ENCODE data around the gene AGO4.
"Not testable (repeated sequence)": the region's sequence is repeated elsewhere in the genome, so short reads cannot be mapped to it uniquely, and the experiment has no call there.

Gene AGO4

GRCh38 chr1:35863881-35864625 is 56.2 kb downstream of the AGO4 start:
- DNase-seq (ENCODE audit: low spot score): no peak

- DNase-seq (ENCODE audit: low spot score): no peak
Observed at GRCh38 chr1:35864813-35865212, 57.0 kb downstream of the AGO4 start.

GRCh38 chr1:35866991-35867390 is 59.2 kb downstream of the AGO4 start:
- no peak for DNase-seq (ENCODE audit: low spot score)

- not testable (repeated sequence) for DNase-seq (ENCODE audit: low spot score)
Observed at GRCh38 chr1:35869245-35869950, 61.6 kb downstream of the AGO4 start.

GRCh38 chr1:35870651-35871309 is 63.0 kb downstream of the AGO4 start:
- DNase-seq (ENCODE audit: low spot score): no peak

GRCh38 chr1:35873243-35873750 is 65.5 kb downstream of the AGO4 start:
- DNase-seq (ENCODE audit: low spot score): no peak

- DNase-seq (ENCODE audit: low spot score): not testable (repeated sequence)
Observed at GRCh38 chr1:35874115-35874514, 66.3 kb downstream of the AGO4 start.

- no peak for DNase-seq (ENCODE audit: low spot score)
Observed at GRCh38 chr1:35876988-35877387, 69.2 kb downstream of the AGO4 start.

GRCh38 chr1:35881850-35882273 is 74.0 kb downstream of the AGO4 start:
- DNase-seq (ENCODE audit: low spot score): no peak

- no peak for DNase-seq (ENCODE audit: low spot score)
Observed at GRCh38 chr1:35882586-35882944, 74.7 kb downstream of the AGO4 start.

- peak; percentile 97 for DNase-seq (ENCODE audit: low spot score)
Observed at GRCh38 chr1:35882945-35883634, 75.3 kb downstream of the AGO4 start, which contains the start of gene AGO1. Gene AGO1, plus strand, starts transcription at chr1:35883209. Its CDS starts 213 bp downstream, at chr1:35883422.

- peak; percentile 20 for DNase-seq (ENCODE audit: low spot score)
Observed at GRCh38 chr1:35883635-35884101, 75.9 kb downstream of the AGO4 start.

GRCh38 chr1:35884934-35885333 is 77.1 kb downstream of the AGO4 start:
- no peak for DNase-seq (ENCODE audit: low spot score)

- DNase-seq (ENCODE audit: low spot score): no peak
Observed at GRCh38 chr1:35885961-35886558, 78.2 kb downstream of the AGO4 start.

- no peak for DNase-seq (ENCODE audit: low spot score)
Observed at GRCh38 chr1:35886577-35887431, 79.0 kb downstream of the AGO4 start.

GRCh38 chr1:35887508-35887907 is 79.7 kb downstream of the AGO4 start:
- DNase-seq (ENCODE audit: low spot score): no peak

- no peak for DNase-seq (ENCODE audit: low spot score)
Observed at GRCh38 chr1:35888255-35888654, 80.4 kb downstream of the AGO4 start.

- DNase-seq (ENCODE audit: low spot score): not testable (repeated sequence)
Observed at GRCh38 chr1:35888981-35889380, 81.2 kb downstream of the AGO4 start.

- no peak for DNase-seq (ENCODE audit: low spot score)
Observed at GRCh38 chr1:35893051-35893879, 85.4 kb downstream of the AGO4 start.

GRCh38 chr1:35894183-35894582 is 86.4 kb downstream of the AGO4 start:
- DNase-seq (ENCODE audit: low spot score): peak; percentile 7
